HEK293 (cell line): Measurements from ENCODE around the gene PDZD2.

Source experiments
- CTCF ChIA-PET: fragments of 350-600 bp; formaldehyde crosslinking; extraction: SDS; loops from one replicate; lab custom pipeline; 2021; ENCODE audit warnings: antibody characterized with exemption; lab: Yijun Ruan, JAX
- POLR2A ChIA-PET: fragments of 300-600 bp; formaldehyde crosslinking; extraction: SDS; loops from one replicate; lab custom pipeline; 2020; ENCODE audit warnings: antibody characterized with exemption, inconsistent platforms; lab: Yijun Ruan, JAX
- H3K27ac ChIP-seq: fragments of 200-500 bp; sonication (Bioruptor generic); 2 replicates; pipeline ENCODE4 v1.5.1; 2014; ENCODE audit warnings: low read depth, low read length, control low read depth, inconsistent platforms; ENCODE audit errors: extremely low read depth
- H3K36me3 ChIP-seq, 2 experiments: fragments of 200-500 bp in 1 of 2; sonication (Bioruptor generic) in 1 of 2; 1 replicate in 1 of 2; 2 replicates in 1 of 2; pipeline ENCODE4 v1.5.1; 2014 to 2017; ENCODE audit warnings: inconsistent platforms in 2 of 2, low read length in 2 of 2; ENCODE audit not compliant: control insufficient read depth in 2 of 2, insufficient read depth in 1 of 2
- H3K4me1 ChIP-seq: fragments of 200-500 bp; sonication (Bioruptor generic); 2 replicates; pipeline ENCODE4 v1.5.1; 2014; ENCODE audit warnings: mild to moderate bottlenecking, low read length, inconsistent platforms; ENCODE audit not compliant: control insufficient read depth, insufficient read depth
- H3K4me3 ChIP-seq: 2 replicates; pipeline ENCODE4 v1.5.1; 2011; ENCODE audit warnings: low read depth, mild to moderate bottlenecking, control low read depth, low read length, moderate library complexity
- H3K9me3 ChIP-seq: fragments of 200-500 bp; sonication (Bioruptor generic); 2 replicates; pipeline ENCODE4 v1.5.1; 2014; ENCODE audit warnings: low read depth, low read length, inconsistent platforms; ENCODE audit not compliant: control insufficient read depth, insufficient read depth
- EGR2 ChIP-seq: fragments of 450-650 bp; formaldehyde crosslinking; IDR thresholded peaks from 2 replicates; pipeline ENCODE4 v1.5.1; 2016; ENCODE audit warnings: low read depth, missing biosample characterization, missing genetic modification characterization
- FEZF1 ChIP-seq: fragments of 450-650 bp; formaldehyde crosslinking; IDR thresholded peaks from 2 replicates; pipeline ENCODE4 v1.5.1; 2016; ENCODE audit warnings: missing biosample characterization, missing genetic modification characterization
- MYNN ChIP-seq: fragments of 450-650 bp; formaldehyde crosslinking; IDR thresholded peaks from 2 replicates; pipeline ENCODE4 v1.5.1; 2016; ENCODE audit warnings: missing biosample characterization, missing genetic modification characterization, borderline replicate concordance
- OSR2 ChIP-seq: fragments of 450-650 bp; formaldehyde crosslinking; IDR thresholded peaks from 2 replicates; pipeline ENCODE4 v1.5.1; 2016; ENCODE audit warnings: missing biosample characterization, missing genetic modification characterization
- ZIC2 ChIP-seq: fragments of 450-650 bp; formaldehyde crosslinking; IDR thresholded peaks from 2 replicates; pipeline ENCODE4 v1.5.1; 2016; ENCODE audit warnings: missing biosample characterization, missing genetic modification characterization
- ZNF121 ChIP-seq: fragments of 450-650 bp; formaldehyde crosslinking; IDR thresholded peaks from 2 replicates; pipeline ENCODE4 v1.5.1; 2016; ENCODE audit warnings: missing biosample characterization, missing genetic modification characterization
- ZNF214 ChIP-seq: fragments of 450-650 bp; formaldehyde crosslinking; IDR thresholded peaks from 2 replicates; pipeline ENCODE4 v1.5.1; 2017; ENCODE audit warnings: missing biosample characterization, mild to moderate bottlenecking, missing genetic modification characterization, borderline replicate concordance
- ZNF221 ChIP-seq: fragments of 450-650 bp; formaldehyde crosslinking; IDR thresholded peaks from 2 replicates; pipeline ENCODE4 v1.5.1; 2017; ENCODE audit warnings: missing biosample characterization, missing genetic modification characterization, borderline replicate concordance
- ZNF239 ChIP-seq: fragments of 450-650 bp; formaldehyde crosslinking; IDR thresholded peaks from 2 replicates; pipeline ENCODE4 v1.5.1; 2016; ENCODE audit warnings: missing biosample characterization, missing genetic modification characterization
- ZNF354C ChIP-seq: fragments of 450-650 bp; formaldehyde crosslinking; IDR thresholded peaks from 2 replicates; pipeline ENCODE4 v1.5.1; 2016; ENCODE audit warnings: missing biosample characterization, missing genetic modification characterization, low read depth, borderline replicate concordance
- ZNF530 ChIP-seq: fragments of 450-650 bp; formaldehyde crosslinking; IDR thresholded peaks from 2 replicates; pipeline ENCODE4 v1.5.1; 2016; ENCODE audit warnings: low read depth, missing biosample characterization, missing genetic modification characterization
- TF ChIP-seq, protein P1 (sequence below): fragments of 450-650 bp; formaldehyde crosslinking; IDR thresholded peaks from 2 replicates; pipeline ENCODE4 v1.5.1; 2016; ENCODE audit warnings: missing biosample characterization, missing genetic modification characterization
- TF ChIP-seq, protein P2 (sequence below): fragments of 450-650 bp; formaldehyde crosslinking; IDR thresholded peaks from 2 replicates; pipeline ENCODE4 v1.5.1; 2016; ENCODE audit warnings: missing biosample characterization, missing genetic modification characterization
- TF ChIP-seq, protein P3 (sequence below): fragments of 450-650 bp; formaldehyde crosslinking; IDR thresholded peaks from 2 replicates; pipeline ENCODE4 v1.5.1; 2016; ENCODE audit warnings: missing biosample characterization, missing genetic modification characterization
- TF ChIP-seq, protein P4 (sequence below): fragments of 450-650 bp; formaldehyde crosslinking; IDR thresholded peaks from 2 replicates; pipeline ENCODE4 v1.5.1; 2016; ENCODE audit warnings: missing biosample characterization, missing genetic modification characterization
- TF ChIP-seq, protein P5 (sequence below): fragments of 450-650 bp; IDR thresholded peaks from 2 replicates; pipeline ENCODE4 v1.5.1; 2018; ENCODE audit warnings: missing biosample characterization, mild to moderate bottlenecking, missing genetic modification characterization
- TF ChIP-seq, protein P6 (sequence below): fragments of 450-650 bp; formaldehyde crosslinking; IDR thresholded peaks from 2 replicates; pipeline ENCODE4 v1.5.1; 2016; ENCODE audit warnings: missing biosample characterization, missing genetic modification characterization
- TF ChIP-seq, protein P7 (sequence below): fragments of 450-650 bp; formaldehyde crosslinking; conservative IDR thresholded peaks from 2 replicates; pipeline ENCODE4 v1.5.1; 2016; ENCODE audit warnings: low read depth, missing biosample characterization, missing genetic modification characterization

PDZD2 gene

DNA sequence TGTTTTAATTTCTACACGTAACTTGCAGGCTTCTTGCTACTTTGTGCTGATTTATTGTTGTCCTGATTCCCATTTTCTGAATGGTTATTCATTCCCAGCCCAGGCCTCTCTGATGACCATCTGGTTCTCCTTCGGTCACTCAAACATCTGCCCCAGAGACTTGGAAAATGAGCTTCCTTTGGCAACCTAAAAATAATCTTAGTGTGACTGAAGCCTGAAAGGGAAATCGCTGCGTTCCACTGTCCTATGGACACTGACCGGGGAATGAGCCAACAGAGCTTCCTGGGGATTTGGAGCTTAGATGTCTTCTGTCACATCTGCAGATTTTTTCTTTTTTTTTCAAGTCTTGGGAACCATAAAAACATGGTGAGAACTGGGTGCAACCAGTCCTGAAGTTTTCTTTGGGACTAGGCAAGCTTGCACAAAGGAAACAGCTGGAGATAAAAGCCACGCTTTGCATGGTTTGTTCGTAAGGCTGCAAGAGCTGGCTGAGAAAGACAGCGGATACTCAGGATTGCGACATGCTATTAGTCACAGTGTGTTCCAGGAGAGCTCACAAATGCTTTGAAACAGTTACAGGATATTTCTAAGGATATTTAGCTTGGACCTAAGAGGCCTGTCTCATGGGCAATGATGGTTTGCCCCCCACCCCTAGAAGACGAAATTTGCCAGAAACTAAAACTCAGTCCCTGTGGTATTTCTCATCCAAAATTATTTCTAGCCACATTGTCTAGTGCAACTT, 389.0 kb downstream of the PDZD2 start (continued):
- TF ChIP-seq, protein P1, sequence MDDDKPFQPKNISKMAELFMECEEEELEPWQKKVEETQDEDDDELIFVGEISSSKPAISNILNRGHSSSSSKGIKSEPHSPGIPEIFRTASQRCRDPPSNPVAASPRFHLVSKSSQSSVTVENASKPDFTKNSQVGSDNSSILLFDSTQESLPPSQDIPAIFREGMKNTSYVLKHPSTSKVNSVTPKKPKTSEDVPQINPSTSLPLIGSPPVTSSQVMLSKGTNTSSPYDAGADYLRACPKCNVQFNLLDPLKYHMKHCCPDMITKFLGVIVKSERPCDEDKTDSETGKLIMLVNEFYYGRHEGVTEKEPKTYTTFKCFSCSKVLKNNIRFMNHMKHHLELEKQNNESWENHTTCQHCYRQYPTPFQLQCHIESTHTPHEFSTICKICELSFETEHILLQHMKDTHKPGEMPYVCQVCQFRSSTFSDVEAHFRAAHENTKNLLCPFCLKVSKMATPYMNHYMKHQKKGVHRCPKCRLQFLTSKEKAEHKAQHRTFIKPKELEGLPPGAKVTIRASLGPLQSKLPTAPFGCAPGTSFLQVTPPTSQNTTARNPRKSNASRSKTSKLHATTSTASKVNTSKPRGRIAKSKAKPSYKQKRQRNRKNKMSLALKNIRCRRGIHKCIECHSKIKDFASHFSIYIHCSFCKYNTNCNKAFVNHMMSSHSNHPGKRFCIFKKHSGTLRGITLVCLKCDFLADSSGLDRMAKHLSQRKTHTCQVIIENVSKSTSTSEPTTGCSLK (tag by site-specific recombination) = no peak
- TF ChIP-seq ZNF221 (no peak), ZIC2 (tag by site-specific recombination) (no peak), ZNF239 (tag by site-specific recombination) (no peak), FEZF1 (peak; percentile 56; the same call in 1 of the 2 replicates)
- TF ChIP-seq, protein P2, sequence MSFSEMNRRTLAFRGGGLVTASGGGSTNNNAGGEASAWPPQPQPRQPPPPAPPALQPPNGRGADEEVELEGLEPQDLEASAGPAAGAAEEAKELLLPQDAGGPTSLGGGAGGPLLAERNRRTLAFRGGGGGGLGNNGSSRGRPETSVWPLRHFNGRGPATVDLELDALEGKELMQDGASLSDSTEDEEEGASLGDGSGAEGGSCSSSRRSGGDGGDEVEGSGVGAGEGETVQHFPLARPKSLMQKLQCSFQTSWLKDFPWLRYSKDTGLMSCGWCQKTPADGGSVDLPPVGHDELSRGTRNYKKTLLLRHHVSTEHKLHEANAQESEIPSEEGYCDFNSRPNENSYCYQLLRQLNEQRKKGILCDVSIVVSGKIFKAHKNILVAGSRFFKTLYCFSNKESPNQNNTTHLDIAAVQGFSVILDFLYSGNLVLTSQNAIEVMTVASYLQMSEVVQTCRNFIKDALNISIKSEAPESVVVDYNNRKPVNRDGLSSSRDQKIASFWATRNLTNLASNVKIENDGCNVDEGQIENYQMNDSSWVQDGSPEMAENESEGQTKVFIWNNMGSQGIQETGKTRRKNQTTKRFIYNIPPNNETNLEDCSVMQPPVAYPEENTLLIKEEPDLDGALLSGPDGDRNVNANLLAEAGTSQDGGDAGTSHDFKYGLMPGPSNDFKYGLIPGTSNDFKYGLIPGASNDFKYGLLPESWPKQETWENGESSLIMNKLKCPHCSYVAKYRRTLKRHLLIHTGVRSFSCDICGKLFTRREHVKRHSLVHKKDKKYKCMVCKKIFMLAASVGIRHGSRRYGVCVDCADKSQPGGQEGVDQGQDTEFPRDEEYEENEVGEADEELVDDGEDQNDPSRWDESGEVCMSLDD (tag by site-specific recombination) = no peak
- TF ChIP-seq, protein P3, sequence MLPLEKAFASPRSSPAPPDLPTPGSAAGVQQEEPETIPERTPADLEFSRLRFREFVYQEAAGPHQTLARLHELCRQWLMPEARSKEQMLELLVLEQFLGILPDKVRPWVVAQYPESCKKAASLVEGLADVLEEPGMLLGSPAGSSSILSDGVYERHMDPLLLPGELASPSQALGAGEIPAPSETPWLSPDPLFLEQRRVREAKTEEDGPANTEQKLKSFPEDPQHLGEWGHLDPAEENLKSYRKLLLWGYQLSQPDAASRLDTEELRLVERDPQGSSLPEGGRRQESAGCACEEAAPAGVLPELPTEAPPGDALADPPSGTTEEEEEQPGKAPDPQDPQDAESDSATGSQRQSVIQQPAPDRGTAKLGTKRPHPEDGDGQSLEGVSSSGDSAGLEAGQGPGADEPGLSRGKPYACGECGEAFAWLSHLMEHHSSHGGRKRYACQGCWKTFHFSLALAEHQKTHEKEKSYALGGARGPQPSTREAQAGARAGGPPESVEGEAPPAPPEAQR (tag by site-specific recombination) = no peak
- TF ChIP-seq, protein P4, sequence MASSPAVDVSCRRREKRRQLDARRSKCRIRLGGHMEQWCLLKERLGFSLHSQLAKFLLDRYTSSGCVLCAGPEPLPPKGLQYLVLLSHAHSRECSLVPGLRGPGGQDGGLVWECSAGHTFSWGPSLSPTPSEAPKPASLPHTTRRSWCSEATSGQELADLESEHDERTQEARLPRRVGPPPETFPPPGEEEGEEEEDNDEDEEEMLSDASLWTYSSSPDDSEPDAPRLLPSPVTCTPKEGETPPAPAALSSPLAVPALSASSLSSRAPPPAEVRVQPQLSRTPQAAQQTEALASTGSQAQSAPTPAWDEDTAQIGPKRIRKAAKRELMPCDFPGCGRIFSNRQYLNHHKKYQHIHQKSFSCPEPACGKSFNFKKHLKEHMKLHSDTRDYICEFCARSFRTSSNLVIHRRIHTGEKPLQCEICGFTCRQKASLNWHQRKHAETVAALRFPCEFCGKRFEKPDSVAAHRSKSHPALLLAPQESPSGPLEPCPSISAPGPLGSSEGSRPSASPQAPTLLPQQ (tag by site-specific recombination) = no peak
- TF ChIP-seq, protein P5, sequence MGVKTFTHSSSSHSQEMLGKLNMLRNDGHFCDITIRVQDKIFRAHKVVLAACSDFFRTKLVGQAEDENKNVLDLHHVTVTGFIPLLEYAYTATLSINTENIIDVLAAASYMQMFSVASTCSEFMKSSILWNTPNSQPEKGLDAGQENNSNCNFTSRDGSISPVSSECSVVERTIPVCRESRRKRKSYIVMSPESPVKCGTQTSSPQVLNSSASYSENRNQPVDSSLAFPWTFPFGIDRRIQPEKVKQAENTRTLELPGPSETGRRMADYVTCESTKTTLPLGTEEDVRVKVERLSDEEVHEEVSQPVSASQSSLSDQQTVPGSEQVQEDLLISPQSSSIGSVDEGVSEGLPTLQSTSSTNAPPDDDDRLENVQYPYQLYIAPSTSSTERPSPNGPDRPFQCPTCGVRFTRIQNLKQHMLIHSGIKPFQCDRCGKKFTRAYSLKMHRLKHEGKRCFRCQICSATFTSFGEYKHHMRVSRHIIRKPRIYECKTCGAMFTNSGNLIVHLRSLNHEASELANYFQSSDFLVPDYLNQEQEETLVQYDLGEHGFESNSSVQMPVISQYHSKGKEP = peak; percentile 58; the same call in 1 of the 2 replicates

DNA sequence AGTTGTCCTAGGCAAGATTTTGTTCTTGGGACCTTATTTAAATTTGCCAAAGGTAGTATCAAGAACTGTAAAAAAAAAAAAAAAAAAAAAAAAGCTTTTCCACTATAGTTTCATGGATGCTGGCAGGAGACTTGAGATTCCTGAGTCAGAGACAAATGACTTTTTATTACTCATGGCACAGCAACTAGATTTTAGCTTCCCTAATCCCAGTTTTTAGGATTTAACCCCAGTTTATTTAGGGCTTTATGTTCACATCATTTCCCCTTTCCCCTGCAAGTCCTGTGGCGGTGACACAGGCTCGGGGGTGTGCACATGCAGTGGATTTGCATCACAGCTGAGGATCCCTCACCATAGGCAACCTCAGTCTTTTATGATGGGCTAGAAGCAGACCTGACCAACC, 390.3 kb downstream of the PDZD2 start:
- Histone ChIP-seq H3K4me3 (no peak overlapping the region), H3K36me3 (no peaks in the 10 kb centered on the region), H3K4me1 (no peaks in the 10 kb centered on the region), H3K9me3 (no peaks in the 10 kb centered on the region), H3K27ac (no peak overlapping the region)
- CTCF ChIA-PET = interaction anchor here (0.6 kb wide), 1 partner anchor 36 kb away, joined by 3 read pairs; no protein-coding TSS in a partner anchor
- POLR2A ChIA-PET = no interaction called here
- TF ChIP-seq ZNF354C (tag by site-specific recombination) = no peak
- no peak for TF ChIP-seq EGR2 (tag by site-specific recombination)
- TF ChIP-seq ZNF221 = no peak
- TF ChIP-seq ZNF530 (tag by site-specific recombination) = no peak
- TF ChIP-seq ZNF214 (tag by site-specific recombination) = no peak
- TF ChIP-seq ZNF121 = no peak
- TF ChIP-seq, protein P6, sequence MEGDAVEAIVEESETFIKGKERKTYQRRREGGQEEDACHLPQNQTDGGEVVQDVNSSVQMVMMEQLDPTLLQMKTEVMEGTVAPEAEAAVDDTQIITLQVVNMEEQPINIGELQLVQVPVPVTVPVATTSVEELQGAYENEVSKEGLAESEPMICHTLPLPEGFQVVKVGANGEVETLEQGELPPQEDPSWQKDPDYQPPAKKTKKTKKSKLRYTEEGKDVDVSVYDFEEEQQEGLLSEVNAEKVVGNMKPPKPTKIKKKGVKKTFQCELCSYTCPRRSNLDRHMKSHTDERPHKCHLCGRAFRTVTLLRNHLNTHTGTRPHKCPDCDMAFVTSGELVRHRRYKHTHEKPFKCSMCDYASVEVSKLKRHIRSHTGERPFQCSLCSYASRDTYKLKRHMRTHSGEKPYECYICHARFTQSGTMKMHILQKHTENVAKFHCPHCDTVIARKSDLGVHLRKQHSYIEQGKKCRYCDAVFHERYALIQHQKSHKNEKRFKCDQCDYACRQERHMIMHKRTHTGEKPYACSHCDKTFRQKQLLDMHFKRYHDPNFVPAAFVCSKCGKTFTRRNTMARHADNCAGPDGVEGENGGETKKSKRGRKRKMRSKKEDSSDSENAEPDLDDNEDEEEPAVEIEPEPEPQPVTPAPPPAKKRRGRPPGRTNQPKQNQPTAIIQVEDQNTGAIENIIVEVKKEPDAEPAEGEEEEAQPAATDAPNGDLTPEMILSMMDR = no peak
- no peak for TF ChIP-seq OSR2 (tag by site-specific recombination)
- no peak for TF ChIP-seq MYNN (tag by site-specific recombination)
- TF ChIP-seq, protein P7, sequence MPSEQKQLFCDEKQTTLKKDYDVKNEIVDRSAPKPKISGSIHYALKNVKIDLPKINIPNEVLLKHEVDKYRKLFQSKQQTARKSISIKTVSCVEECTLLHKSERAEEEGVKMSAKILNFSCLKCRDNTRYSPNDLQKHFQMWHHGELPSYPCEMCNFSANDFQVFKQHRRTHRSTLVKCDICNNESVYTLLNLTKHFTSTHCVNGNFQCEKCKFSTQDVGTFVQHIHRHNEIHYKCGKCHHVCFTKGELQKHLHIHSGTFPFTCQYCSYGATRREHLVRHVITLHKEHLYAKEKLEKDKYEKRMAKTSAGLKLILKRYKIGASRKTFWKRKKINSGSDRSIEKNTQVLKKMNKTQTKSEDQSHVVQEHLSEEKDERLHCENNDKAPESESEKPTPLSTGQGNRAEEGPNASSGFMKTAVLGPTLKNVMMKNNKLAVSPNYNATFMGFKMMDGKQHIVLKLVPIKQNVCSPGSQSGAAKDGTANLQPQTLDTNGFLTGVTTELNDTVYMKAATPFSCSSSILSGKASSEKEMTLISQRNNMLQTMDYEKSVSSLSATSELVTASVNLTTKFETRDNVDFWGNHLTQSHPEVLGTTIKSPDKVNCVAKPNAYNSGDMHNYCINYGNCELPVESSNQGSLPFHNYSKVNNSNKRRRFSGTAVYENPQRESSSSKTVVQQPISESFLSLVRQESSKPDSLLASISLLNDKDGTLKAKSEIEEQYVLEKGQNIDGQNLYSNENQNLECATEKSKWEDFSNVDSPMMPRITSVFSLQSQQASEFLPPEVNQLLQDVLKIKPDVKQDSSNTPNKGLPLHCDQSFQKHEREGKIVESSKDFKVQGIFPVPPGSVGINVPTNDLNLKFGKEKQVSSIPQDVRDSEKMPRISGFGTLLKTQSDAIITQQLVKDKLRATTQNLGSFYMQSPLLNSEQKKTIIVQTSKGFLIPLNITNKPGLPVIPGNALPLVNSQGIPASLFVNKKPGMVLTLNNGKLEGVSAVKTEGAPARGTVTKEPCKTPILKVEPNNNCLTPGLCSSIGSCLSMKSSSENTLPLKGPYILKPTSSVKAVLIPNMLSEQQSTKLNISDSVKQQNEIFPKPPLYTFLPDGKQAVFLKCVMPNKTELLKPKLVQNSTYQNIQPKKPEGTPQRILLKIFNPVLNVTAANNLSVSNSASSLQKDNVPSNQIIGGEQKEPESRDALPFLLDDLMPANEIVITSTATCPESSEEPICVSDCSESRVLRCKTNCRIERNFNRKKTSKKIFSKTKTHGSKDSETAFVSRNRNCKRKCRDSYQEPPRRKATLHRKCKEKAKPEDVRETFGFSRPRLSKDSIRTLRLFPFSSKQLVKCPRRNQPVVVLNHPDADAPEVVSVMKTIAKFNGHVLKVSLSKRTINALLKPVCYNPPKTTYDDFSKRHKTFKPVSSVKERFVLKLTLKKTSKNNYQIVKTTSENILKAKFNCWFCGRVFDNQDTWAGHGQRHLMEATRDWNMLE (tag by site-specific recombination) = no peak
